Calu3 (cell line): ENCODE results near the gene SHROOM4. TPM values are rescaled to one million over a fixed set of nuclear protein-coding genes. Genes with fewer than 3 reads are reported as not detected.

Source experiments
- BruUV-seq: library from RNA; stranded (reverse); fragments of 400-500 nt; replicated peaks from 2 replicates; lab custom pipeline; 2021; lab: Mats Ljungman, UMichigan
- CTCF ChIA-PET: fragments of 300-600 bp; sonication (Branson Sonifier 250); formaldehyde crosslinking; loops from one replicate; lab custom pipeline; 2022; ENCODE audit warnings: antibody characterized with exemption; lab: Charles Lee
- DNase-seq: peaks from one replicate; pipeline ENCODE4 v3.0.0; 2022
- H3K27ac Mint-ChIP-seq: one replicate; pipeline ENCODE4 v1.8.0; 2022; ENCODE audit warnings: mixed read lengths; ENCODE audit not compliant: unreplicated experiment
- H3K27me3 Mint-ChIP-seq: one replicate; pipeline ENCODE4 v1.8.0; 2022; ENCODE audit warnings: mixed read lengths; ENCODE audit not compliant: unreplicated experiment
- H3K36me3 Mint-ChIP-seq: one replicate; pipeline ENCODE4 v1.8.0; 2022; ENCODE audit warnings: mild to moderate bottlenecking, moderate library complexity, mixed read lengths; ENCODE audit not compliant: insufficient read depth, unreplicated experiment
- H3K4me1 Mint-ChIP-seq: one replicate; pipeline ENCODE4 v1.8.0; 2022; ENCODE audit warnings: mild to moderate bottlenecking, low read depth, mixed read lengths; ENCODE audit not compliant: unreplicated experiment
- H3K4me3 Mint-ChIP-seq: one replicate; pipeline ENCODE4 v1.8.0; 2022; ENCODE audit warnings: mild to moderate bottlenecking, low read depth, moderate library complexity, mixed read lengths; ENCODE audit not compliant: unreplicated experiment
- H3K9me3 Mint-ChIP-seq: one replicate; pipeline ENCODE4 v1.8.0; 2022; ENCODE audit warnings: low read depth, mixed read lengths; ENCODE audit not compliant: unreplicated experiment
- intact Hi-C: fragments of 100-400 bp; cut with micrococcal nuclease; formaldehyde crosslinking; loops from one replicate; pipeline ENCODE4 v1.10.0; 2022; ENCODE audit not compliant: unreplicated experiment
- total RNA-seq: library from RNA; stranded (reverse); gene quantifications from 2 replicates; pipeline ENCODE4 v1.2.3, GENCODE V29; 2022
- TF ChIP-seq, protein P1 (sequence below): fragments of 200-600 bp; IDR thresholded peaks from one replicate; pipeline ENCODE4 v1.8.0; 2022; ENCODE audit warnings: antibody characterized with exemption; ENCODE audit not compliant: unreplicated experiment

Gene SHROOM4
- total RNA-seq, 1 experiment from 2014 or later: 3.2 TPM

GRCh38 chrX:50698944-50699343 lies 115.0 kb downstream of the SHROOM4 start:
- Mint-ChIP-seq H3K4me3 (no peak overlapping the region), H3K27ac (no peak overlapping the region), H3K27me3 (no peaks in the 10 kb centered on the region), H3K4me1 (peaks cover 21% of the 10 kb centered on the region), H3K9me3 (no peaks in the 10 kb centered on the region), H3K36me3 (no peaks in the 10 kb centered on the region)
- CTCF ChIA-PET: no interaction called here
- DNase-seq: no peak
- intact Hi-C loops: no loop called here
- TF ChIP-seq, protein P1, sequence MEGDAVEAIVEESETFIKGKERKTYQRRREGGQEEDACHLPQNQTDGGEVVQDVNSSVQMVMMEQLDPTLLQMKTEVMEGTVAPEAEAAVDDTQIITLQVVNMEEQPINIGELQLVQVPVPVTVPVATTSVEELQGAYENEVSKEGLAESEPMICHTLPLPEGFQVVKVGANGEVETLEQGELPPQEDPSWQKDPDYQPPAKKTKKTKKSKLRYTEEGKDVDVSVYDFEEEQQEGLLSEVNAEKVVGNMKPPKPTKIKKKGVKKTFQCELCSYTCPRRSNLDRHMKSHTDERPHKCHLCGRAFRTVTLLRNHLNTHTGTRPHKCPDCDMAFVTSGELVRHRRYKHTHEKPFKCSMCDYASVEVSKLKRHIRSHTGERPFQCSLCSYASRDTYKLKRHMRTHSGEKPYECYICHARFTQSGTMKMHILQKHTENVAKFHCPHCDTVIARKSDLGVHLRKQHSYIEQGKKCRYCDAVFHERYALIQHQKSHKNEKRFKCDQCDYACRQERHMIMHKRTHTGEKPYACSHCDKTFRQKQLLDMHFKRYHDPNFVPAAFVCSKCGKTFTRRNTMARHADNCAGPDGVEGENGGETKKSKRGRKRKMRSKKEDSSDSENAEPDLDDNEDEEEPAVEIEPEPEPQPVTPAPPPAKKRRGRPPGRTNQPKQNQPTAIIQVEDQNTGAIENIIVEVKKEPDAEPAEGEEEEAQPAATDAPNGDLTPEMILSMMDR: no peak
- no TSS peak for BruUV-seq

GRCh38 chrX:50697691-50698090 lies 116.3 kb downstream of the SHROOM4 start:
- CTCF ChIA-PET: no interaction called here

GRCh38 chrX:50691820-50692219 lies 122.2 kb downstream of the SHROOM4 start:
- Mint-ChIP-seq H3K27ac (no peak overlapping the region), H3K27me3 (no peaks in the 10 kb centered on the region), H3K4me3 (no peak overlapping the region), H3K36me3 (no peaks in the 10 kb centered on the region), H3K4me1 (peaks cover under 1% of the 10 kb centered on the region), H3K9me3 (no peaks in the 10 kb centered on the region)
- no TSS peak for BruUV-seq
- DNase-seq: peak; percentile 39
- CTCF ChIA-PET: interaction anchor here (0.6 to 1.1 kb wide), 4 partner anchors 13 to 296 kb away, joined by 3 to 10 read pairs (median 4); no protein-coding TSS in a partner anchor
- TF ChIP-seq, protein P1: peak; percentile 73
- intact Hi-C loops: loop anchor here (1.0 to 5.0 kb wide), 4 partner anchors 55 to 295 kb away; no protein-coding TSS in a partner anchor

More at GRCh38 chrX:50697691-50698090, 116.3 kb downstream of the SHROOM4 start:
- peaks cover 21% of the 10 kb centered on the region for H3K4me1 Mint-ChIP-seq
- no peak overlapping the region for H3K4me3 Mint-ChIP-seq
- no peaks in the 10 kb centered on the region for H3K36me3 Mint-ChIP-seq
- H3K27me3 Mint-ChIP-seq: no peaks in the 10 kb centered on the region
- BruUV-seq: no TSS peak
- intact Hi-C loops: loop anchor here (1.0 kb wide), 1 partner anchor 28 kb away; no protein-coding TSS in a partner anchor
- DNase-seq: no peak
- TF ChIP-seq, protein P1: no peak
- H3K9me3 Mint-ChIP-seq: no peaks in the 10 kb centered on the region
- H3K27ac Mint-ChIP-seq: peak overlapping the region; percentile 77

DNA sequence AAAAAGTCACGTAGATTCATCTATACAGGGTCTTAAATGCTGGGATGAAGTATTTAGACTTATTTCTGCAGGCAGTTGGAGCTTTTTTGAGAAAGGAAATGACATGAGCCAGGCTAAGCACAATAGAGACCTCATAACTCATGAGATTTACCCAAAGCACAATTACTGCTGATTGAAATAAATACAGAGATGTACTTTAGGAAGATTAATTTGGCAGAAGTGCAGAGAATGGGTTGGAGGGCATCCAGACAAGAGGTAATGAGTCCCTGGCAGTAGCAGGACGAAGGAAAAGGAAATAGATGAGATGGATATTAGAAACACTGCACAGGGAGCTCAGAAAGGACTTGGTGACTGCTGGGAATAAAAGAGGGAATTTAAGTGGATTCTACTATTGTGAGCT lies 129.1 kb downstream of the SHROOM4 start:
- no peak overlapping the region for H3K27ac Mint-ChIP-seq
- intact Hi-C loops: no loop called here
- TF ChIP-seq, protein P1: no peak
- DNase-seq: no peak
- H3K36me3 Mint-ChIP-seq: no peaks in the 10 kb centered on the region
- H3K4me3 Mint-ChIP-seq: no peak overlapping the region
- CTCF ChIA-PET: no interaction called here
- BruUV-seq: no TSS peak
- no peaks in the 10 kb centered on the region for H3K9me3 Mint-ChIP-seq
- no peaks in the 10 kb centered on the region for H3K27me3 Mint-ChIP-seq
- no peaks in the 10 kb centered on the region for H3K4me1 Mint-ChIP-seq
